T1000 (cell line): ENCODE data around the gene MRPL50.
A peak's percentile ranks its signal among the peaks of the same experiment; 100 is the strongest.

Source experiments
- DNase-seq: peaks from one replicate; lab custom pipeline; 2025; ENCODE audit warnings: mixed read lengths; lab: John Stamatoyannopoulos, UW

Gene MRPL50

GRCh38 chr9:101375546-101375945 lies 22.9 kb downstream of the MRPL50 start:
- peak; percentile 10 for DNase-seq

DNA sequence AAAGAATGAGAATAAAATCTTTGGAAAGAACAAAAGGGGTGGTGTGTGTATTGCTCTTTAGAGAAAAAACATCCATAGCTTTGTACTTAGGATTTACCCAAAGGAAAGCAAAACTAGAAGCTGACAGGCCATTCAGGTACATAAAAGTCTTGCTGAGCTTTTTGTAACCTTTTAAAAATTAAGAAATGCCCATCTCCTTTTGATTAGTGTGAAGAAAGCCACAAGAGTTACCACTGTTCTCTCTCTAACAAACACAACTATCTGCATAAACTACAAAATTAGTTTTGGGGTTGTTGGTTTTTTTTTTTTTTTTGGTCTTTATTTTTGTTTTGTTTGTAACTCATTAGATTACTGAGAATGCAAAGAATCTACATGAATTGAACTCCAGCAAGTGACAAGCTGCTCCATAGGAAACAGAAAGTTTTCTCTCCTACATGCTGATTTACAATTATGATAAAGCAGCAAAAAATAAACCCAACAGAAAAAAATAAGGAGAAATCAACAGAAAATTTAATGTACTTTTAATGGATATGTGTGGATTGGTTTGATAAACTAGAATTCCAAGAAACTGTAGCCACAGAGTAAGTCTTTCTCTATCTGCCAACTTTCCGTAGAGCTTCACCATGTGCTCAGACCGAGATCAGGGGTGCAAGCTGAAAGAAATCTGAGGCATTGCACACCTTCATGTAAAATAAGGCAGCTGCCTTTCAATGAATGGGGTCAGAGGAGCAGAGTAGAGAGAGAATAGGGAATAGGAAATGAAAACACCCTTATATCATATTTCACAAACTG lies 25.9 kb downstream of the MRPL50 start:
- DNase-seq = no peak

DNA sequence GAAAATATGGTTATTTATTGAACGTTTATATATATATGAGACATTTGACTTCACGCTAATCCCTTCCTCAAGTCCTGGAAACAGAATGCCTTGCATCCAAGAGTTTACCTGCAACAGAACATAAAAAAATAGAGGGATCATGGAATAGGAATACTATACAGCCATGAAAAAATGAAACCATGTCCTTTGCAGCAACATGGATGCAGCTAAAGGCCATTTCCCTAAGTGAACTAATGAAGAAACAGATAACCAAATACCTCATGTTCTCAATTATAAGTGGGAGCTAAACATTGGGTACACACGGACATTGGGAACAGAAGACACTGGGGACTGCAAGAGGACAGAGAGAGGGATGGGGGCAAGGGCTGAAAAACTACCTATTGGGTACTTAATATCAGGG lies 26.6 kb downstream of the MRPL50 start:
- DNase-seq = no peak

DNA sequence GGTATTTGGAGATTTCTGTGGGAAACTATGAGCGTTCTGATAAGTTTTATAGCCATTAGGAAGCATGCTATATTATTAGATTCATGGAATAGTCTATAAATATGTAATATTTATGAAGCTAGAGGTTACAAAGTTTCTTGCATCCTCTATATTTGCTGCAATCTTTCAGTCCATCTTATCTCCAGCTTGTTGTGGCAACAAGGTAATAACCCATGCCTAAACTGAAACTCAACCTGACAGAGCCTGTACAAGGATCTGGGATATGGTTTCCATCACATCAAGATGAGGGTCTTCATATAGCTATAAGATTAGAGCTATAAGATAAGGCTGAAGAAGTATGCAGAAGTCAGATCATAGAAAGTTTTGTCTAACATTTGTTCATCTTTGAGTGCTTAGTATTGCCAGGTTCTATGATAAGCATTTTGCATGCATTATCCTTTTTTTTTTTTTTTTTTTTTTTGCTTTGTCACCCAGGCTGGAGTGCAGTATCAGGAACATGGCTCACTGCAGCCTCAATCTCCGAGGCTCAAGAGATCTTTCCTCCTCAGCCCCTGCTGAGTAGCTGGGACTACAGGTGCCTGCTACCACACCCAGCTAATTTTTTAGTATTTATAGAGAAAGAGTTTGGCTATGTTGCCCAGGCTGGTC lies 28.4 kb downstream of the MRPL50 start:
- no peak for DNase-seq

DNA sequence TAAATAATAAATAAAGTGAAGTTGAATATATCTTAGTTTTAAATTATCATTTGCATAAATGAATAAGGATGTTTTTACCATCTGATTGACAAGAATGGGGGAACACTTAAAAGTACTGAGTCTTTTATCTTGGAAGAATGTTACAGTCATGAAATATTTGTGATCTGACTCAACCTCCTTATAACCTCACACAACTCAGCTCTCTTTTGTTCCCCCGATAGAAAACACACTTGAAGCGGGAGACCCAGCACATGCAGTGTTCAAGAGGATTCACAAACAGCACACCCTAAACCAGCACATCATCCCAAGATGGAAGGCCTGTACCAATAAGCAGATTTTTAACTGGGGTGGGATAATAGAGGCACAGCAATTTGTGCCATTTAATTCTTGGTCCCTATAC lies 29.1 kb downstream of the MRPL50 start:
- no peak for DNase-seq

DNA sequence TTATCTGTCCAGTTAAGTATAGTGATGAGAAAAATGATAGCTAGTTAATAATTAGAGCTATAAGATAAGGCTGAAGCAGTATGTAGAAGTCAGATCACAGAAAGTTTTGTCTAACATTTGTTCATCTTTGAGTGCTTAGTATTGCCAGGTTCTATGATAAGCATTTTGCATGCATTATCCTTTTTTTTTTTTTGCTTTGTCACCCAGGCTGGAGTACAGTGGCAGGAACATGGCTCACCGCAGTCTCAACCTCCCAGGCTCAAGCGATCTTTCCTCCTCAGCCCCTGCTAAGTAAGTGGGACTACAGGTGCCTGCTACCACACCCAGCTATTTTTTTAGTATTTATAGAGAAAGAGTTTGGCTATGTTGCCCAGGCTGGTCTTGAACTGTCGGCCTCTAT lies 31.1 kb downstream of the MRPL50 start:
- DNase-seq = no peak

DNA sequence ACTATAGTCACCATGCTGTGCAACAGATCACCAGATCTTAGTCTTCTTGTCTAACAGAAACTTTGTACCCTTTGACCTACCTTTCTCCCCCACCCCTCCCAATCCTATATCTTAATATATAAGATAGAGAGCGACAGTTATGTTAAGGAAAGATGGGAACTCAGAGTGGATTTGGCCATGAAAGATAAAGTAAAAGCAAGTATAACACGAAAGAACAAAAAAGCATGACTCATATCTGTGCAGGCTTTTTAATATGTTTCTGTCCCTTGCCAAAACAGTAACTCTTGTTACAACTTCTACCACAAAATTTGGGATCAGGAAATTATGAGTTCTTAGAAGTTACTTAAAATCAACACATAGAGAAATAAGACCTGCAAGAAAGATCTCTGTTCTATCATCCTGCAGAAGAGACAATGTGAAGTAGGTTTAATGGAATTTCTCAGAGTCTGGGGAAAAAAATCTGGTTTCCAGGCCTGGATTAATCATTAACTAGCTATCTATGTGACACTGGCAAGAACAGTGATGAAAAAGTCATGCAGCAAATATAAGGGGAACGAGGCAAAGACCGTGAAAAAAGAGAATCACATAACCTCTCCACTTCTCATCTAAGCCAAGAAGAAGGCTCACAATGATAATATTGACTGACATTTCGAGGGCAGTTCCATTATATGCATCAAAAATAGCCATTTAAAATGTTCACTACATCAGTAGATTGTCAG lies 32.2 kb downstream of the MRPL50 start:
- DNase-seq = no peak

GRCh38 chr9:101365181-101365580 lies 33.2 kb downstream of the MRPL50 start:
- DNase-seq = no peak

GRCh38 chr9:101362450-101362849 lies 36.0 kb downstream of the MRPL50 start:
- no peak for DNase-seq

- no peak for DNase-seq
Observed at GRCh38 chr9:101360647-101361046, 37.8 kb downstream of the MRPL50 start.

DNA sequence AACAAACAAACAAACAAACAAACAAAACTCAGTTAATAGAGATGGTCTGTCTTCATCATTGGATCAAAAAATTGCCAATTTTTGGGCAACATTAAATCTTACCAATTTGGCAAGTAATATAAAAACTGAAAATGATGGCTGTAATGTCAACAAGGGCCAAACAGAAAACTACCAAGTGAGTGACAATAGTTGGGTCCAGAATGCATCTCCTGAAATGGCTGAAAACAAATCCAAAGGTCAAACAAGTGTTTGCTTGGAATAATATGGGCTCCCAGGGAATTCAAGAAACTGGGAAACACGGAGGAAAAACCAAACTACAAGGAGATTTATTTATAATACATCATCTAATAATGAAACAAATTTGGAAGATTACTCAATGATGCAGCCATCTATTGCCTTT lies 38.7 kb downstream of the MRPL50 start:
- DNase-seq = no peak

DNA sequence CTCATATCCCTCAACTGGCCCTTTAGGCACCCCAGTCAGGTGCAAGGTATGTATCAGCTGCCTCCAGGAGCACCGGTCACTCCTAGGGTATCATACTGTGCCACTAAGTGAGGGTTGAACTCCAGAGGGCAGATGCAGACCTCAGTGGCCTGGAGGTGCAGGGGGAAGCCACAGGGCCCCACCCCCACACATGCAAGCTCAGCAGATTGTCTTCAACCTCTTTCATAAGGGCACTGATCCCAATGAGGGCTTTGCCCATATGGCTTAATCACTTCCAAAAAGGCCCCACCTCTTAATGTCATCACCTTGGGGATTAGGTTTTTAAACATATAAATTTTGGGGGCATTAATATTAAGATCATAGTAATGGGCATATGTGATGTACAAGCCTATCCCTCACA lies 41.8 kb downstream of the MRPL50 start:
- DNase-seq = no peak

DNA sequence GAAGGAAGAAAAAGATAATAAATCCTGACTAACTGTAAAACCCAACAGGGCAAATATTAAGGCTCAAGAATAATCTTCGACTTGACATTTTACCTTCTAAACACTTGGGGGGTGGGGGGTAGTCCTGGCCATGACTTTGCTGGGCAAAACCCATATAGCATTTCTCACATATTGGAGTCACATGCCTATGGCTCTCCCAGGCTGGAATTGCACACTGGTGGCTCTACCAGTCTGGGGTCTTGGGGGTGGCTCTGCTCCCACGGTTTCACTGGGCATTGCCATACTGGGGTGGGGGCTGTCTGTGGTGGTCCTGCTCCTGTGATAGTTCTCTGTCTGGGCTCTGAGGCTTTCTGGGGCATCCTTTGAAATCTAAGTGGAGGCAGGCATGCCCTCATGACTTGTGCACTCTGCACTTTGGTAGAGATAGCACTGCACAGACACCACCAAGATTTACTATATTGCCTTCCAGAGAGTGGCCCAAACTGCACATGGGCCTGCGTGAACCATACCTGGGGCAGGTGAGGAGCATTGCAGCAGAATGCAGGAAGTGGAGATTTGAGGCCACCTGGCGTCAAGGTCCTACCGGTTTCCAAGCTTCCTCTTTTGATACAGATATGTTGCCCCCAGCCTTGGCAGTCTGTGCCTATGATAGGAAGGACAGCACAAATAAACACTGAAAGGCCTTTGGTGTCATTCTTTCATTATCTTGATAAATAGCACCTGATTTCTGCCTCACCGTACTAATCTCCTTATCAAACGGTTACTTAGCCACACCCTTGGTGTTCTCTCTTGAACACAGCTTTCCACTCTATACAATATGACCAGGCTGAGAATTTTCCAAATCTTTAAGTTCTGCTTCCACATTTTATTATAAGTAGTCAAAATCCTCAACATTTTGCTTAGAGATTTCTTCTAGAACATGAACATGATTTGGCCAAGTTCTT lies 43.4 kb downstream of the MRPL50 start:
- no peak for DNase-seq

GRCh38 chr9:101354143-101354764 lies 44.2 kb downstream of the MRPL50 start:
- DNase-seq = no peak

DNA sequence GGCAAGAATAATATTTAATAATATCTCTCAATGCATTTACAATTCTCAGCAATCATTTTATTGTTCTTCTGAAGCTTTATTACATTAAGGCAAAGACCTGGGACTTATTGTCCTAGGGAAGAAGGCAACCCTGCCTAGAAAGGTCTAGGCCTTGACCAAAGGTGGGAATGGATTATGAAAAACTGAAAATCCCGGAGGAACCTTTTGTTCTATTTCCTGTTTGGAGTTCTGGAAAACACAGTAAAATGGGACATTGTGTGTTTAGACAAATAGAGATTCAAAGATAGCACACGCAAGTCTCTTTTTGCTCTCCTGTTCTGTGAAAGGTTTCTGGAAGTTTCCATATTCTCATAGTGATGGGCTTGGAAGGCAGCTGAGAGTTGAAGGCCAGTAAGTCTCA lies 44.7 kb downstream of the MRPL50 start:
- DNase-seq = no peak

- DNase-seq = no peak
Observed at GRCh38 chr9:101352892-101353463, 45.4 kb downstream of the MRPL50 start.

DNA sequence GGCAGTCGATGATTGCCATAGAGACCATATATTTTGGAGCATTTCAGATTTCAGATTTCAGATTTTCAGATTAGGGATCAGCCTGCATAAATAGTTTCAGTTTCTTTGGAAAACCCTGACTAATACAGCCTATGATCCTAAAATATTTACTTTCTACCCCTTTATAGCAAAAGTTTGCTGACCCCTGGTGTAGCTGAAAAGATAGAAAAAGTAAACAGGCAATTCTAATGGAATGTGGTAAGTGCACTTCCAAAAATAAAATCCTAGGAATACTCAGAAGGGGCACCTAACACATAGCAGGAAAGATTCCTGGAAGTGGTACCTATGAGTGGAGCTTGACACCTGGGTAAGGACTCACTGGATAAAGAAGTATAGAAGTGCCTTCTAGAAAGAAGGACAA lies 48.1 kb downstream of the MRPL50 start:
- no peak for DNase-seq

- no peak for DNase-seq
Observed at GRCh38 chr9:101342595-101342994, 55.8 kb downstream of the MRPL50 start.

DNA sequence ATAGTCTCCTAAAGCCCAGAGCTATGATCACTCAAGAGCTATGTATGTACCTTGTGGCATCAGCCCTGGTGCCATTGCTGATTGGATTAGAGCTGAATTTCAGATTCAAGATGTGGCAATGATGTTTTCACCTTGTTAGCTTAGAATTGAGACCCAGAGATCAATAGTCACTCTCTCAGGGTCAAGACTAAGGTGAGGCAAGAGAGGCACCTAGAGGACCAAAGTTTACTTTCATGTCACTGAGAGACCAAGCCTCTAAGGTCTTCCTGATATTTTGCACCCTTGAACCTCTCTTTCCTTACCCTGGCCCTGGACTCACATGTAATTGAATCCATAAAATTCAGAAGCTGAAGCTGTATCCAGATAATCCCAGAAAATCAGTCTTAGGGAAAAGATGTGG lies 56.5 kb downstream of the MRPL50 start:
- no peak for DNase-seq
